IPS-20b (cell line): ENCODE data around the gene NLK.
"Not testable (repeated sequence)": the region's sequence is repeated elsewhere in the genome, so short reads cannot be mapped to it uniquely, and the experiment has no call there.

Source experiments
- H3K27ac ChIP-seq: one replicate; pipeline ENCODE4 v1.5.1; 2013; ENCODE audit warnings: low read length
- H3K27me3 ChIP-seq: 2 replicates; pipeline ENCODE4 v1.6.1; 2013; ENCODE audit warnings: mild to moderate bottlenecking, low read length, inconsistent platforms; ENCODE audit not compliant: insufficient read depth
- H3K36me3 ChIP-seq: 2 replicates; pipeline ENCODE4 v1.6.1; 2013; ENCODE audit warnings: low read depth, mild to moderate bottlenecking, inconsistent platforms, low read length, moderate library complexity; ENCODE audit not compliant: insufficient read depth
- H3K4me1 ChIP-seq: 2 replicates; pipeline ENCODE4 v1.6.1; 2013; ENCODE audit warnings: mild to moderate bottlenecking, control low read depth, inconsistent platforms, low read length, moderate library complexity; ENCODE audit not compliant: insufficient read depth
- H3K4me3 ChIP-seq: 2 replicates; pipeline ENCODE4 v1.5.1; 2013; ENCODE audit warnings: mild to moderate bottlenecking, low read length, inconsistent platforms
- H3K9ac ChIP-seq: 2 replicates; pipeline ENCODE4 v1.6.1; 2013; ENCODE audit warnings: low read depth, mild to moderate bottlenecking, inconsistent platforms, low read length, moderate library complexity
- H3K9me3 ChIP-seq: 2 replicates; pipeline ENCODE4 v1.6.1; 2013; ENCODE audit warnings: mild to moderate bottlenecking, low read depth, low read length, inconsistent platforms; ENCODE audit not compliant: insufficient read depth

Gene NLK

GRCh38 chr17:28139822-28140221, 97.3 kb downstream of the NLK start:
- Histone ChIP-seq H3K9ac (no peak overlapping the region), H3K27me3 (no peaks in the 10 kb centered on the region), H3K4me3 (no peak overlapping the region), H3K36me3 (peaks cover 11% of the 10 kb centered on the region), H3K27ac (no peak overlapping the region), H3K4me1 (no peaks in the 10 kb centered on the region), H3K9me3 (no peaks in the 10 kb centered on the region)

DNA sequence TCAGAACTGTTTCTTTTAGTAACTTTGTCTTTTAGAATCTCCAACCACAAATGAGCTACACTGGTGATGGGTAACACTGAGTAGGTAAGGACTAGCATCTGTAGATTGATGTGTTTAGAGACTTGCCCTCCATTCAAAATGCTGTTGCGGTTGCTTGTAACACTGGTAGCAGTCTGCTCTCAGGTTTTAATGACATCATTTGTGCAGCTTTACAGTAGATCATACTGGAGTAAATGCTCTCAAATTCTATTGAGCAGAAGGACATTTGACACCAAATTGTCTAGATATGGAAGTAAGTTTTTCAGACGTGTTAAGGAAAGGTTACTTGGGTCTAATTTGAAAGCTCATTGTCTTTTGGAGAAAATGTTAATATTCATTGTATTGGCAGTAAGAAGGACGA, 98.8 kb downstream of the NLK start:
- H3K9ac ChIP-seq: no peak overlapping the region
- H3K36me3 ChIP-seq: peaks cover 11% of the 10 kb centered on the region
- no peaks in the 10 kb centered on the region for H3K9me3 ChIP-seq
- H3K27me3 ChIP-seq: no peaks in the 10 kb centered on the region
- no peaks in the 10 kb centered on the region for H3K4me1 ChIP-seq
- H3K27ac ChIP-seq: no peak overlapping the region
- no peak overlapping the region for H3K4me3 ChIP-seq

GRCh38 chr17:28141773-28142172, 99.3 kb downstream of the NLK start:
- Histone ChIP-seq H3K27me3 (no peaks in the 10 kb centered on the region), H3K4me3 (no peak overlapping the region), H3K4me1 (no peaks in the 10 kb centered on the region), H3K27ac (no peak overlapping the region), H3K9ac (no peak overlapping the region), H3K36me3 (peaks cover 11% of the 10 kb centered on the region), H3K9me3 (no peaks in the 10 kb centered on the region)

GRCh38 chr17:28142305-28142704, 99.8 kb downstream of the NLK start:
- Histone ChIP-seq H3K27ac (no peak overlapping the region), H3K9me3 (no peaks in the 10 kb centered on the region), H3K4me1 (no peaks in the 10 kb centered on the region), H3K36me3 (peaks cover 11% of the 10 kb centered on the region), H3K4me3 (no peak overlapping the region), H3K9ac (no peak overlapping the region), H3K27me3 (no peaks in the 10 kb centered on the region)

- peaks cover 11% of the 10 kb centered on the region for H3K36me3 ChIP-seq
- H3K27me3 ChIP-seq: no peaks in the 10 kb centered on the region
- H3K27ac ChIP-seq: no peak overlapping the region
Observed at GRCh38 chr17:28144019-28144418, 101.5 kb downstream of the NLK start.

DNA sequence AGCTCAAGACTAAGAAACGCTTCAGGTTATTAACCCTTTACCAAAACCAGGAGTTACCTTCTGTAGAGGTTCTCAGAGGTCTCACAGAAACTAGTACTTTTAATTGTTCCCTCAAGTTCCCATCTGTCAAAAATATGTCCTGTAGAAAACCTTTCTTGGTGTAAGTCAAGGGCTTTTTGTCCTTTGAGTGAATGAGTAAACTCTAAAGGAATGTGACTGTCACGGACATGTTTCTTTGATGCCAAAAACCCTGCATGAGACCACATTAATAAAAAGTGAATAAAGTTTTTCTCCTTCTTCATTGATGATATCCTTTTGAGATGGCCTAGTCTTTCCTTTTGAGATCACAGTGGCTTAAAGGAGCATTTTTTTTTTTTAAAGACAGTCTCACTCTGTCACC, 102.9 kb downstream of the NLK start:
- Histone ChIP-seq H3K27ac (no peak overlapping the region), H3K9ac (no peak overlapping the region), H3K4me1 (no peaks in the 10 kb centered on the region), H3K4me3 (no peak overlapping the region), H3K36me3 (peaks cover 11% of the 10 kb centered on the region), H3K27me3 (no peaks in the 10 kb centered on the region), H3K9me3 (no peaks in the 10 kb centered on the region)

More at GRCh38 chr17:28144019-28144418, 101.5 kb downstream of the NLK start:
- Histone ChIP-seq H3K9me3 (no peaks in the 10 kb centered on the region), H3K4me3 (no peak overlapping the region), H3K4me1 (no peaks in the 10 kb centered on the region), H3K9ac (no peak overlapping the region)

DNA sequence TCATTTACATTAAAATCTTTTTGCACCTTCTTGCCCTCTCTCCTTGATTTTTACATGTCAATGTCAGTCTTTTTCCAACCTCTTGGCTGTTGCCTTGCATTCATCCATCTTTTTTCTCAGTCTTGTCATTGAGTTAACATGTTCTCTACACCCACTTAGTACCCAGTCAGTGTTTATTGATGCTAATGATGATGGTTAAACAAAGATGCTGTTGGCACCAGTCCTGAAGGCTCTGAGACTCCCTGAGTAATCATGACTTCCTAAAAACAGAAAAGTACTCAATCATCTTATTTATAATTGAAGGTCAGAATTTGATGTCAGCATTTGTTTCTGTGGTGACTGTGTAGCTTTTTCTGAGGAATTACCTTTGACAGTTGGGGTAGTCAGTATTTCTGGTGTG, 104.5 kb downstream of the NLK start:
- Histone ChIP-seq H3K27ac (no peak overlapping the region), H3K36me3 (peaks cover 11% of the 10 kb centered on the region)

GRCh38 chr17:28151001-28151400, 108.5 kb downstream of the NLK start:
- H3K27ac ChIP-seq: no peak overlapping the region
- H3K9me3 ChIP-seq: no peaks in the 10 kb centered on the region
- H3K4me1 ChIP-seq: no peaks in the 10 kb centered on the region
- no peak overlapping the region for H3K4me3 ChIP-seq
- no peaks in the 10 kb centered on the region for H3K27me3 ChIP-seq
- H3K9ac ChIP-seq: no peak overlapping the region
- H3K36me3 ChIP-seq: no peaks in the 10 kb centered on the region

More for the DNA sequence above, 104.5 kb downstream of the NLK start:
- no peaks in the 10 kb centered on the region for H3K9me3 ChIP-seq
- no peaks in the 10 kb centered on the region for H3K27me3 ChIP-seq
- H3K9ac ChIP-seq: no peak overlapping the region
- no peaks in the 10 kb centered on the region for H3K4me1 ChIP-seq
- H3K4me3 ChIP-seq: no peak overlapping the region

DNA sequence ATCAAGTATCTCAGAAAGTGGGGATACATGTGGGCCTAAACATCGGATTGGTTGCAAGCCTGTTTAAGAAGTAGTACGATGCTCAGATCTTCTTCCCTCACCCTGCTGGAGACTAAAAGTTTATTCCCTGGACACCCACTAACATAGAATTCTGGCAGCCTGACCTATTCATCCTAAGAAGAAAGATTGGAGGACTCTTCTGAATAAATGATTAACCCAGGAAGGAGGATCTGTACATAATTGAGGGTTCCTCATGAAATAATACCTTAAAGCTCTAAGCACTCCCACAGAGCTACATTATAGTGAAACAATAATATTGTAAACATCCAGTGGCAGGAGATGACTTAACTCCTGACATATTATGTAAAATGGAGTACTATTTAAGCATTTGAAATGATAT, 111.7 kb downstream of the NLK start:
- Histone ChIP-seq H3K27me3 (no peaks in the 10 kb centered on the region), H3K4me3 (no peak overlapping the region), H3K27ac (no peak overlapping the region), H3K9ac (no peak overlapping the region), H3K9me3 (no peaks in the 10 kb centered on the region), H3K36me3 (no peaks in the 10 kb centered on the region), H3K4me1 (no peaks in the 10 kb centered on the region)

- not testable (repeated sequence) for H3K36me3 ChIP-seq, H3K27me3 ChIP-seq, H3K4me3 ChIP-seq, H3K27ac ChIP-seq, H3K4me1 ChIP-seq, H3K9me3 ChIP-seq, H3K9ac ChIP-seq
Observed at GRCh38 chr17:28155405-28155804, 112.9 kb downstream of the NLK start.

GRCh38 chr17:28159004-28159403, 116.5 kb downstream of the NLK start:
- Histone ChIP-seq H3K4me1 (peaks cover 4% of the 10 kb centered on the region; the same call in 1 of the 2 replicates), H3K9ac (no peak overlapping the region), H3K27me3 (no peaks in the 10 kb centered on the region), H3K9me3 (no peaks in the 10 kb centered on the region), H3K36me3 (peaks cover 7% of the 10 kb centered on the region; the same call in 1 of the 2 replicates), H3K27ac (no peak overlapping the region), H3K4me3 (no peak overlapping the region)

- H3K27ac ChIP-seq: no peak overlapping the region
Observed at GRCh38 chr17:28159924-28160323, 117.4 kb downstream of the NLK start.

DNA sequence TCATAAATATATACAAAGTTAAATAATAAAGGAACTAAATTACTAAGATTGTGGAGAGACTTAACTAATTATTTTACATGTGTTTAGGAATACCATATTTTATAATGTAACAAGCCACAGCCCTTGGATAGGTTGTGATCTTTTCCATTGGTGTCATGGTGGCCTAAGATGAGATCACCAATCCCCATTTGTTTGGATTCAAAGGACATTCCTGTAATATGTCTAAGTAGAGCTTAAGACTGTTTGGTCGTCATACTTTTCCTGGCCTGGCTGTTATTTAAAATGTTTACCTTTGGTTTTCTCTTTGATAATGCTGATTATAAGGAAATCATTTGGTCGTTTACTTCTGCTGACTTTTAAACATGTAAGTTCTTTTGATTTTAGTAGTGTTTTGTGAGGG, 118.1 kb downstream of the NLK start:
- no peaks in the 10 kb centered on the region for H3K27me3 ChIP-seq
- H3K9ac ChIP-seq: no peak overlapping the region
- no peak overlapping the region for H3K4me3 ChIP-seq
- peaks cover 4% of the 10 kb centered on the region; the same call in 1 of the 2 replicates for H3K4me1 ChIP-seq
- H3K36me3 ChIP-seq: peaks cover 7% of the 10 kb centered on the region; the same call in 1 of the 2 replicates
- H3K9me3 ChIP-seq: no peaks in the 10 kb centered on the region
- no peak overlapping the region for H3K27ac ChIP-seq

More at GRCh38 chr17:28159924-28160323, 117.4 kb downstream of the NLK start:
- H3K9ac ChIP-seq: no peak overlapping the region
- no peaks in the 10 kb centered on the region for H3K9me3 ChIP-seq
- H3K4me3 ChIP-seq: no peak overlapping the region
- peaks cover 7% of the 10 kb centered on the region; the same call in 1 of the 2 replicates for H3K36me3 ChIP-seq
- no peaks in the 10 kb centered on the region for H3K27me3 ChIP-seq
- H3K4me1 ChIP-seq: peaks cover 4% of the 10 kb centered on the region; the same call in 1 of the 2 replicates
